ENCODE results near the gene CEP68. TPM values are rescaled to one million over a fixed set of nuclear protein-coding genes. Genes with fewer than 3 reads are reported as not detected.

CEP68 gene
- total RNA-seq, 1 experiment from 2014 or later, result 10.3 TPM

- no peak for DNase-seq (ENCODE audit: low read depth)
Observed at GRCh38 chr2:65079017-65079416, 22.8 kb downstream of the CEP68 start.

GRCh38 chr2:65081232-65081685 lies 25.0 kb downstream of the CEP68 start:
- DNase-seq (ENCODE audit: low read depth), result no peak

- no peak for DNase-seq (ENCODE audit: low read depth)
Observed at GRCh38 chr2:65085148-65085547, 28.9 kb downstream of the CEP68 start.

GRCh38 chr2:65092791-65093190 lies 36.6 kb downstream of the CEP68 start:
- no peak for DNase-seq (ENCODE audit: low read depth)

GRCh38 chr2:65093211-65093610 lies 37.0 kb downstream of the CEP68 start:
- DNase-seq (ENCODE audit: low read depth), result no peak

GRCh38 chr2:65096948-65097347 lies 40.7 kb downstream of the CEP68 start:
- no peak for DNase-seq (ENCODE audit: low read depth)

GRCh38 chr2:65097844-65098243 lies 41.6 kb downstream of the CEP68 start:
- DNase-seq (ENCODE audit: low read depth), result no peak

- DNase-seq (ENCODE audit: low read depth), result no peak
Observed at GRCh38 chr2:65098741-65099140, 42.5 kb downstream of the CEP68 start.

- DNase-seq (ENCODE audit: low read depth), result no peak
Observed at GRCh38 chr2:65101071-65101470, 44.9 kb downstream of the CEP68 start.

GRCh38 chr2:65103013-65103715 lies 46.9 kb downstream of the CEP68 start:
- DNase-seq (ENCODE audit: low read depth), result peak; percentile 51

GRCh38 chr2:65107530-65107929 lies 51.3 kb downstream of the CEP68 start:
- no peak for DNase-seq (ENCODE audit: low read depth)

GRCh38 chr2:65108780-65109179 lies 52.6 kb downstream of the CEP68 start:
- no peak for DNase-seq (ENCODE audit: low read depth)

GRCh38 chr2:65112633-65113032 lies 56.4 kb downstream of the CEP68 start:
- no peak for DNase-seq (ENCODE audit: low read depth)

- no peak for DNase-seq (ENCODE audit: low read depth)
Observed at GRCh38 chr2:65113229-65113628, 57.0 kb downstream of the CEP68 start.

GRCh38 chr2:65113816-65114215 lies 57.6 kb downstream of the CEP68 start:
- DNase-seq (ENCODE audit: low read depth), result no peak

GRCh38 chr2:65114921-65115320 lies 58.7 kb downstream of the CEP68 start:
- DNase-seq (ENCODE audit: low read depth), result no peak

- DNase-seq (ENCODE audit: low read depth), result no peak
Observed at GRCh38 chr2:65116645-65117044, 60.4 kb downstream of the CEP68 start.

- no peak for DNase-seq (ENCODE audit: low read depth)
Observed at GRCh38 chr2:65120990-65121693, 64.9 kb downstream of the CEP68 start.

- no peak for DNase-seq (ENCODE audit: low read depth)
Observed at GRCh38 chr2:65122313-65122712, 66.1 kb downstream of the CEP68 start.

- peak; percentile 27 for DNase-seq (ENCODE audit: low read depth)
Observed at GRCh38 chr2:65125457-65125856, 69.2 kb downstream of the CEP68 start.

GRCh38 chr2:65128297-65129190 lies 72.3 kb downstream of the CEP68 start:
- DNase-seq (ENCODE audit: low read depth), result peak; percentile 24

GRCh38 chr2:65129286-65129825 lies 73.1 kb downstream of the CEP68 start:
- DNase-seq (ENCODE audit: low read depth), result no peak
